ES-I3 (cell line): ENCODE measurements around the gene PRKAR1B.

ENCODE experiments used
- H3K36me3 ChIP-seq: 2 replicates; pipeline ENCODE4 v1.6.1; 2013; ENCODE audit warnings: mild to moderate bottlenecking, low read length, control low read depth, moderate library complexity; ENCODE audit not compliant: insufficient read depth
- H3K4me1 ChIP-seq: 2 replicates; pipeline ENCODE4 v1.6.1; 2013; ENCODE audit warnings: mild to moderate bottlenecking, control low read depth, low read length; ENCODE audit not compliant: insufficient read depth
- H3K9ac ChIP-seq: 2 replicates; pipeline ENCODE4 v1.6.1; 2013; ENCODE audit warnings: low read depth, mild to moderate bottlenecking, low read length, moderate library complexity
- H3K9me3 ChIP-seq: 2 replicates; pipeline ENCODE4 v1.6.1; 2013; ENCODE audit warnings: mild to moderate bottlenecking, low read length, moderate library complexity; ENCODE audit not compliant: control insufficient read depth, insufficient read depth

Gene PRKAR1B

GRCh38 chr7:520503-521161 lies 206.4 kb downstream of the PRKAR1B start:
- Histone ChIP-seq H3K9ac (peak overlapping the region; percentile 46), H3K36me3 (no peaks in the 10 kb centered on the region), H3K4me1 (no peaks in the 10 kb centered on the region; the same call in 1 of the 2 replicates), H3K9me3 (no peaks in the 10 kb centered on the region)

GRCh38 chr7:519484-520390 lies 207.3 kb downstream of the PRKAR1B start, which contains the start of gene PDGFA:
Gene PDGFA, minus strand, starts transcription at chr7:519846. Its CDS starts 845 bp downstream, at chr7:519001.
- Histone ChIP-seq H3K36me3 (no peaks in the 10 kb centered on the region), H3K4me1 (peaks cover 8% of the 10 kb centered on the region; the same call in 1 of the 2 replicates), H3K9ac (peak within 1 kb of the TSS; percentile 88), H3K9me3 (no peaks in the 10 kb centered on the region)

GRCh38 chr7:518630-519483 lies 208.2 kb downstream of the PRKAR1B start:
- peak overlapping the region; percentile 88 for H3K9ac ChIP-seq
- no peaks in the 10 kb centered on the region for H3K9me3 ChIP-seq
- H3K4me1 ChIP-seq, result peaks cover 17% of the 10 kb centered on the region; the same call in 1 of the 2 replicates
- no peaks in the 10 kb centered on the region; the same call in 1 of the 2 replicates for H3K36me3 ChIP-seq

DNA sequence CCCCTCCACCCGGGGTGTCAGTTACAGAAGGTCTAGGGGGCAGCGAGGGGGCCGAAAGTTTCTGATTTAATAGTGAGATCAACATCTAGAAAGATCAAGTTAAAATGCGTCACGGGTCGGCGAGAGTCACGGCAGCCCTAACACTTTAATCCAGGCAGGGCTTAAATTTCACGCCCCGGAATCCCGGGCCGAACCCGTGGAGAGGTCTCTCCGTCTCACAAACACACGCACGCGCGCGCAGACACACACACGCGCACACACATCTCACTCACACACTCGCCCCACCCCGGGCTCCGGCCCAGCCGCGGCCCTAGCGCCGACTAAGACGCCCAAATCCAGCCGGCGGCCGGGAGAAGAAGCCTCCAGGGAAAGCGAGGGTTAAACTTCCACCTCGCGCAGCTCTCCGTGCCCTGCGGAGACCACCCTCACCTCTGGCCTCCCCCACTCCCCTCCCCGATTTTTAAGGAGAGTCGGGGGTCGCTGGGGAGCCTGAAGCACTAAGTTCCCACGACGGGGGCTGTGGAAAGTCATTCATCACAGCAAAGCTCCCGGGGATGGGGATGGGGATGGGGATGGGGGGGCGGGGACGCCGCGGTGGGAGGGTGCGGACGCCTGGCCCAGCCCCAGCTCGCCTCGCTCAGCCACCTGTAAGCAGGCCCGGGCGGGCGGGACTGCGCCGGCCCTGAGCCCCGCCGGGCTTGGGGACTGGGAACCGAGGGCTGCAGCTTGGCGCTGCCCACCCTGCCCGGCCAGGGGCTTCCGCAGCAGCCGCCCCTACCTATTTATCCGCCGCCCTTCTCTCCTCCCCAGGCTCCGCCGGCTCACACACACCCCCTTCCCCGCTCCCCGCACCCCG lies 209.1 kb downstream of the PRKAR1B start:
- Histone ChIP-seq H3K9ac (peak overlapping the region; percentile 88), H3K4me1 (peaks cover 25% of the 10 kb centered on the region; the same call in 1 of the 2 replicates), H3K36me3 (no peaks in the 10 kb centered on the region; the same call in 1 of the 2 replicates), H3K9me3 (no peaks in the 10 kb centered on the region)

- Histone ChIP-seq H3K9me3 (no peaks in the 10 kb centered on the region), H3K36me3 (no peaks in the 10 kb centered on the region; the same call in 1 of the 2 replicates), H3K4me1 (peaks cover 31% of the 10 kb centered on the region; the same call in 1 of the 2 replicates), H3K9ac (peak overlapping the region; percentile 88)
Observed at GRCh38 chr7:516606-517456, 210.2 kb downstream of the PRKAR1B start.

- H3K36me3 ChIP-seq, result no peaks in the 10 kb centered on the region; the same call in 1 of the 2 replicates
- no peaks in the 10 kb centered on the region for H3K9me3 ChIP-seq
- peaks cover 31% of the 10 kb centered on the region; the same call in 1 of the 2 replicates for H3K4me1 ChIP-seq
- peak overlapping the region; percentile 88 for H3K9ac ChIP-seq
Observed at GRCh38 chr7:516216-516605, 210.9 kb downstream of the PRKAR1B start.

- H3K4me1 ChIP-seq, result peaks cover 31% of the 10 kb centered on the region; the same call in 1 of the 2 replicates
- H3K36me3 ChIP-seq, result no peaks in the 10 kb centered on the region; the same call in 1 of the 2 replicates
- H3K9ac ChIP-seq, result peak overlapping the region; percentile 88
- H3K9me3 ChIP-seq, result no peaks in the 10 kb centered on the region
Observed at GRCh38 chr7:515628-516027, 211.5 kb downstream of the PRKAR1B start.

DNA sequence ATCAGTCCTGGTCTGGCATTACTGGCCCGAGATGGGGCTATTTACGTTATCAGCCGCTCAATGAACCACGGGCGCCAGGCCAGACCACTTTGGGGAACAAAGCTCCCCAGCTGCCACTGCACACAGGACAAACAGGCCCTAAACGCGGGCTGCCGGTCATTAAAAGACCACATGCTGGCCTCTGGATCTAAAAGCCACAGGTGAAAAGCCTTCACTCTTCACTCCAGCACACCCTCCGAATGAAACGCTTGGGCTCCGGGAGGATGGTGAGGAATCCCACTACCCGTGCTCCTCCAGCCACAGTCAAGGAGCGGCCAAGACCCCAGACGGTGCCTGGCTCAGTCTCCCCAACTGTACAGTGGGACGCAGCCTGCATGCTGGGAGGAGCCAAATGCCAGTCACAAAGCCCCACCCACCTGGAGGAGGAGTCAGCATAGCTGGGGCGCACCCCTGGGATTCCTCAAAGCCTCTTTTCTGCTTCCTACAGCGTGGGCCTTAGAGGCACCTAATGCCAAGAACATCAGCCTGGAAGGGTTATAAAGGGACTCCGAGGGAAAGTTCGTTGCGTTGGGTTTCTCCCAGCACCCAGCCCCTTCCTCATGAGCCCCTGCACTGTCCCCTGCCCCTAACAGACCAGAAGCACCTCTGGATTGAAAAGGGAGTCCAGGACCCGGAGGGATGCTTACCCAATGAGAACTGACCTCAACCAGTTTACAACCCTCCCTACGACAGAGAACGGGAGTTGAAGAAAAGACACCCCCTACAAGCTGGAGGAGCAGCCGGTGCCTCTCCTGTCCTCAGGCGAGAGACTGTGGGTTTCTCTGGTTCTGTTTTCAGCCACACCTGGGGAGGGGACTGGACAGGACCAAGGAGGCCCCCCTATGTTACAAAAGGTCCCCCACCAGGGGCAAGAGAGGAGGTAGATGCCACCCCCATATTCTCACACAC lies 212.2 kb downstream of the PRKAR1B start:
- peak overlapping the region; percentile 34 for H3K9ac ChIP-seq
- H3K4me1 ChIP-seq, result peaks cover 31% of the 10 kb centered on the region; the same call in 1 of the 2 replicates
- H3K36me3 ChIP-seq, result no peaks in the 10 kb centered on the region; the same call in 1 of the 2 replicates
- H3K9me3 ChIP-seq, result no peaks in the 10 kb centered on the region

DNA sequence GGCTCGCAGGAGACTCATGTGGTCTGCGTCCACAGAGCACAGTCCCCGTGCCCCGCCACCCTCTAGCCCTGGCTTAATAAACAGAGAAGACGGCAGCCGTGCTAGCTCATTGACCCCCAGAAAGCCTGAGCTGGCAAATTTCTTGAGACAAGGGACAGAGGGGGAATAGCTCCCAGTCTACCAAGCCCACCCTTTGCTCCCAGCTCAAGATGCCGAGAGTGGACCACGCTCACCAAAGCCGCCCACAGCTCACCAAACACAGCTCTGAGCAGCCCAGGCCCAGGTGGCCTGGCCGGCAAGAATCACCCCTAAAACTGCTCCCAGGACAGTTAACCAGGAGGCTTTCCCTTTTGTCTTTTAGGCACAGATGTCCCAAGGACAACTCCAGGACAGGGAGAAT lies 212.8 kb downstream of the PRKAR1B start:
- no peak overlapping the region; the same call in 1 of the 2 replicates for H3K9ac ChIP-seq
- peaks cover 31% of the 10 kb centered on the region; the same call in 1 of the 2 replicates for H3K4me1 ChIP-seq
- no peaks in the 10 kb centered on the region for H3K9me3 ChIP-seq
- H3K36me3 ChIP-seq, result peaks cover 6% of the 10 kb centered on the region

- H3K4me1 ChIP-seq, result peaks cover 31% of the 10 kb centered on the region; the same call in 1 of the 2 replicates
- peaks cover 9% of the 10 kb centered on the region for H3K36me3 ChIP-seq
- H3K9me3 ChIP-seq, result no peaks in the 10 kb centered on the region
- no peak overlapping the region; the same call in 1 of the 2 replicates for H3K9ac ChIP-seq
Observed at GRCh38 chr7:513521-514166, 213.4 kb downstream of the PRKAR1B start.
